HEK293T (cell line): ENCODE measurements around the gene WDR36.

Experiments
- CTCF ChIA-PET: fragments of 350-600 bp; formaldehyde crosslinking; extraction: SDS; loops from one replicate; lab custom pipeline; 2021; ENCODE audit warnings: antibody characterized with exemption, inconsistent platforms; lab: Yijun Ruan, JAX
- POLR2A ChIA-PET: fragments of 350-600 bp; formaldehyde crosslinking; extraction: SDS; loops from one replicate; lab custom pipeline; 2020; ENCODE audit warnings: antibody characterized with exemption, inconsistent platforms; lab: Yijun Ruan, JAX
- DNase-seq: peaks from one replicate; pipeline ENCODE4 v3.0.0; 2012; ENCODE audit warnings: mixed read lengths; ENCODE audit errors: extremely low spot score
- ARNT ChIP-seq: fragments of 450-650 bp; IDR thresholded peaks from 2 replicates; pipeline ENCODE4 v1.6.1; 2017; ENCODE audit warnings: mild to moderate bottlenecking
- BHLHE40 ChIP-seq: fragments of 450-650 bp; IDR thresholded peaks from 2 replicates; pipeline ENCODE4 v1.6.1; 2016; ENCODE audit warnings: mild to moderate bottlenecking, moderate library complexity, borderline replicate concordance
- CTBP1 ChIP-seq: fragments of 450-650 bp; IDR thresholded peaks from 2 replicates; pipeline ENCODE4 v1.6.1; 2016; ENCODE audit warnings: borderline replicate concordance
- ELF4 ChIP-seq: fragments of 450-650 bp; IDR thresholded peaks from 2 replicates; pipeline ENCODE4 v1.6.1; 2017; ENCODE audit warnings: antibody characterized with exemption
- FOXA1 ChIP-seq: fragments of 450-650 bp; IDR thresholded peaks from 2 replicates; pipeline ENCODE4 v1.6.1; 2016; ENCODE audit warnings: mild to moderate bottlenecking
- FOXK2 ChIP-seq: fragments of 450-650 bp; IDR thresholded peaks from 2 replicates; pipeline ENCODE4 v1.6.1; 2016; ENCODE audit warnings: mild to moderate bottlenecking
- FOXM1 ChIP-seq: fragments of 450-650 bp; IDR thresholded peaks from 2 replicates; pipeline ENCODE4 v1.6.1; 2017; ENCODE audit warnings: mild to moderate bottlenecking, borderline replicate concordance
- HDGF ChIP-seq: fragments of 450-650 bp; IDR thresholded peaks from 2 replicates; pipeline ENCODE4 v1.6.1; 2017; ENCODE audit warnings: antibody characterized with exemption, borderline replicate concordance
- L3MBTL2 ChIP-seq: fragments of 450-650 bp; conservative IDR thresholded peaks from 2 replicates; pipeline ENCODE4 v1.6.1; 2016; ENCODE audit warnings: mild to moderate bottlenecking
- LEF1 ChIP-seq: fragments of 450-650 bp; IDR thresholded peaks from 2 replicates; pipeline ENCODE4 v1.6.1; 2017; ENCODE audit warnings: mild to moderate bottlenecking, borderline replicate concordance
- NFRKB ChIP-seq: fragments of 450-650 bp; IDR thresholded peaks from 2 replicates; pipeline ENCODE4 v1.6.1; 2016; ENCODE audit warnings: mild to moderate bottlenecking, moderate library complexity
- SP1 ChIP-seq: fragments of 450-650 bp; IDR thresholded peaks from 2 replicates; pipeline ENCODE4 v1.6.1; 2017
- SUZ12 ChIP-seq: fragments of 450-650 bp; IDR thresholded peaks from 2 replicates; pipeline ENCODE4 v1.6.1; 2016; ENCODE audit warnings: mild to moderate bottlenecking
- TARDBP ChIP-seq: fragments of 450-650 bp; IDR thresholded peaks from 2 replicates; pipeline ENCODE4 v1.6.1; 2016
- ZNF384 ChIP-seq: fragments of 450-650 bp; IDR thresholded peaks from 2 replicates; pipeline ENCODE4 v1.6.1; 2016
- TF ChIP-seq, protein P1 (sequence below): fragments of 450-650 bp; IDR thresholded peaks from 2 replicates; pipeline ENCODE4 v1.6.1; 2016

The WDR36 gene

GRCh38 chr5:111119856-111120255, 27.7 kb downstream of the WDR36 start:
- ChIA-PET POLR2A (no interaction called here), CTCF (no interaction called here)
- TF ChIP-seq TARDBP (no peak), ZNF384 (no peak), HDGF (no peak), LEF1 (no peak), ARNT (no peak), FOXK2 (no peak), CTBP1 (no peak), NFRKB (no peak), FOXM1 (no peak), L3MBTL2 (no peak), SUZ12 (no peak)
- TF ChIP-seq, protein P1, sequence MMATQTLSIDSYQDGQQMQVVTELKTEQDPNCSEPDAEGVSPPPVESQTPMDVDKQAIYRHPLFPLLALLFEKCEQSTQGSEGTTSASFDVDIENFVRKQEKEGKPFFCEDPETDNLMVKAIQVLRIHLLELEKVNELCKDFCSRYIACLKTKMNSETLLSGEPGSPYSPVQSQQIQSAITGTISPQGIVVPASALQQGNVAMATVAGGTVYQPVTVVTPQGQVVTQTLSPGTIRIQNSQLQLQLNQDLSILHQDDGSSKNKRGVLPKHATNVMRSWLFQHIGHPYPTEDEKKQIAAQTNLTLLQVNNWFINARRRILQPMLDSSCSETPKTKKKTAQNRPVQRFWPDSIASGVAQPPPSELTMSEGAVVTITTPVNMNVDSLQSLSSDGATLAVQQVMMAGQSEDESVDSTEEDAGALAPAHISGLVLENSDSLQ, result no peak
- DNase-seq, result no peak

- TF ChIP-seq SP1 (no peak), FOXK2 (no peak), TARDBP (no peak), ZNF384 (no peak), ELF4 (no peak), CTBP1 (no peak)
- ChIA-PET POLR2A (no interaction called here), CTCF (no interaction called here)
- no peak for DNase-seq
Measured at GRCh38 chr5:111120911-111121310, 28.8 kb downstream of the WDR36 start.

DNA sequence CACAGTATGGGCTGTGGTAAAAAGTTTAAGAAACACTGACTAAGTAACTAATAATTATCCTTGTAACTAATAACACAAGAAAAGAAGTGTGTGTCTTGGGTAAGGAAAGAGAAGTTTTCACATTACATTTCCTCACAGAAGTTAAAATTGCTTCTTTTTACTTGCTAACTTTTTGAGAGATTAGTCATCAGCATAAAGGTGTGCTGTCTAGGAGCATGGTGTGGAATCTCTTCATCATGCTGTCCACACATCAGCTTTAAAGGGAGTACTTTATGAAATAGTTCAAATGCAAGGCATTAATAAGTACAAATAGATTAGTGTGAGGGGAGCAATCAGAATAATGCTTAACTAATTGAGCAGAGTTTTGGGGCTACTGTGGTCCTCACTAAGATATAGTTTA, 29.8 kb downstream of the WDR36 start:
- DNase-seq, result no peak
- POLR2A ChIA-PET, result no interaction called here
- CTCF ChIA-PET, result no interaction called here
- no peak for TF ChIP-seq NFRKB
- TF ChIP-seq, protein P1, result no peak
- TF ChIP-seq ARNT, result no peak
- no peak for TF ChIP-seq LEF1
- no peak for TF ChIP-seq ELF4
- TF ChIP-seq TARDBP, result no peak
- TF ChIP-seq ZNF384, result no peak
- no peak for TF ChIP-seq SP1
- no peak for TF ChIP-seq BHLHE40
- no peak for TF ChIP-seq L3MBTL2
- no peak for TF ChIP-seq FOXK2
- no peak for TF ChIP-seq CTBP1
- no peak for TF ChIP-seq FOXM1
- TF ChIP-seq HDGF, result no peak

DNA sequence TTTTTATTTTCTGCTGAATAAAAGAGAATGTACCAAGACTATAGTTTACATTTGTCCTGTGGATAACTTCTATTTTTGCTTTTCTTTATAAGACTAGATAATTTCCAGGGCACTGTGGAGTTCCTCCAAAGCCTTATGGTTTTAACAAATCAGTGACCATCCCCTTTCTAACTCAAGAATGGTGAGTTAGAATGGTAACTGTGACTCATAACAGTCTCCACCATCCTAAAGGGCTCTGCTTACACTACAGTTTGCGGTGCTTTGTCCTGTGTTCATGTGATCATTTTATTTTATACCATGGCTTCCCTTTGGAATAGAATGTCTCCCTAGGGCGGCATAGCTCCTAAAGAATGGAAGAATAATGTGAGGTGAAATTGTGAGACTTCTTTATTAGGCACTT, 30.2 kb downstream of the WDR36 start:
- no peak for DNase-seq
- no peak for TF ChIP-seq ZNF384
- no peak for TF ChIP-seq HDGF
- TF ChIP-seq ELF4, result no peak
- TF ChIP-seq, protein P1, result no peak
- no peak for TF ChIP-seq SUZ12
- no peak for TF ChIP-seq CTBP1
- no peak for TF ChIP-seq TARDBP
- no peak for TF ChIP-seq LEF1
- no peak for TF ChIP-seq BHLHE40
- TF ChIP-seq SP1, result no peak
- no peak for TF ChIP-seq L3MBTL2
- no peak for TF ChIP-seq FOXA1
- no peak for TF ChIP-seq ARNT
- TF ChIP-seq FOXK2, result no peak
- TF ChIP-seq FOXM1, result no peak
- TF ChIP-seq NFRKB, result no peak
- POLR2A ChIA-PET, result no interaction called here
- CTCF ChIA-PET, result no interaction called here

DNA sequence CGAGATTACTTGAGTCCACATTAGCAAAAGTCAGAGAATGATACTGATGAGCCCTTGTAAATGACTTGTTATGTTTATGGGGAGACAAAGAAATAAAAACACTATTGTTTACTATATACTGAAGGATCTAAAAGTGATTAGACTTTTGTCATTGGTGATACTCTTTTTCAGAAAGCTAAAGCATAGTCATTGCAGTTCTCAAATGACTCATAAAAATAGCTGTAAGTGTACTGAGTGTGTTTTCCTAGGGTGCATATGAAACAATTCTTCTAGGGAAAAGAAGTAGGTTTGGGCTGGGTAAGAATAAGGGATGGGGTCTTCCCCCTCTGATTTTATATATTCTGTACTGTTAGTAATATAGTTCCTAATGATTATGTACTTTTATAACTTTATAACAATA, 32.6 kb downstream of the WDR36 start:
- no peak for TF ChIP-seq FOXA1
- no peak for TF ChIP-seq TARDBP
- TF ChIP-seq L3MBTL2, result no peak
- no peak for TF ChIP-seq HDGF
- TF ChIP-seq CTBP1, result no peak
- no peak for TF ChIP-seq SUZ12
- no peak for TF ChIP-seq BHLHE40
- TF ChIP-seq ZNF384, result no peak
- no peak for TF ChIP-seq NFRKB
- no peak for TF ChIP-seq SP1
- TF ChIP-seq, protein P1, result no peak
- TF ChIP-seq ARNT, result no peak
- CTCF ChIA-PET, result no interaction called here

DNA sequence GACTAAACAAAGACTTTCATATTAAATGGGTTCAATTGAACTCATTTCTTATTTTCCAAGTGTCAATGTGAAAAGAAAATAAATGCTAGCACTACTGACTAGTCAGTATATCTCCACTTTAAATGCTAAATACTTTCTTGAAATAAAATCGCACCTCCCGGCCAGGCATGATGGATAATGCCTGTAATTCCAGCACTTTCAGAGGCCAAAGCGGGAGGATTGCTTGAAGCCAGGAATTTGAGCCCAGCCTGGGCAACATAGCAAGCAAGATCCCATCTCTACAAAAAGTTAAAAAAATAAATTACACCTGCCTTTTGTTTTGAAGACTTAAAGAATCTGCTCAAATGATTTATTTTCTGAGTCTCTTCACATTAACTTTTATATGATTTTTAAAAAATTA, 34.7 kb downstream of the WDR36 start:
- CTCF ChIA-PET, result no interaction called here
- TF ChIP-seq CTBP1 (no peak), NFRKB (no peak), FOXA1 (no peak), HDGF (no peak), SUZ12 (no peak), LEF1 (no peak), SP1 (no peak), FOXM1 (no peak), BHLHE40 (no peak), TARDBP (no peak)
- TF ChIP-seq, protein P1, result no peak
- POLR2A ChIA-PET, result no interaction called here
- DNase-seq, result no peak

More for the DNA sequence above, 32.6 kb downstream of the WDR36 start:
- POLR2A ChIA-PET, result no interaction called here
- DNase-seq, result no peak
